ENCODE results near the gene LYZL1.

DNA sequence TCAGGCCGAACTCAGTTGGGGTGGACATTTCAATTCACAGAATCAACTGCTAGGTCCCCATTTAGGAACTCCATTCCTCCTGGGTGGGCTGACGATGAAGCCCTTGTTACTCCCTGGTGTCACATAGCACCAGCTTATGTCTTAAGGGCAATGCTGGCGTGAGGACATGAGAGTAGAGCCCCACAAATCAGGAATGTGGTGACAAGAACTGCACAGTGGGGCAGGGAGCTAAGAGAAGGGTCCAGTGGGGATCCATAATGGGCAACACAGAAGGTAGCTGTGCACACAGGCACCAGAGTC lies 57.0 kb downstream of the LYZL1 start:
- TF ChIP-seq EZH2phosphoT487 (IDR thresholded peaks at IDR 0.05; ENCODE audit: insufficient read depth, low read depth), result no peak
- no peak for TF ChIP-seq EZH2 (IDR thresholded peaks at IDR 0.05; ENCODE audit: insufficient read depth, poor library complexity, severe bottlenecking)
